GM10266 (cell line): ENCODE results near the gene CCDC12.

Experiments
- DNase-seq: peaks from one replicate; pipeline ENCODE4 v3.0.0; 2012; ENCODE audit errors: extremely low spot score
- CTCF ChIP-seq: IDR thresholded peaks from 2 replicates; pipeline ENCODE4 v1.5.1; 2012; ENCODE audit warnings: mild to moderate bottlenecking, low read depth; ENCODE audit not compliant: control insufficient read depth, insufficient read depth; ENCODE audit errors: missing control alignments

CCDC12 gene

GRCh38 chr3:46901061-46901460 is 75.5 kb downstream of the CCDC12 start:
- no peak for TF ChIP-seq CTCF
- DNase-seq: no peak

GRCh38 chr3:46900356-46900755 is 76.2 kb downstream of the CCDC12 start:
- TF ChIP-seq CTCF: no peak

GRCh38 chr3:46900007-46900292 is 76.6 kb downstream of the CCDC12 start:
- DNase-seq: no peak
- no peak for TF ChIP-seq CTCF

More at GRCh38 chr3:46900356-46900755, 76.2 kb downstream of the CCDC12 start:
- DNase-seq: peak; percentile 17

- TF ChIP-seq CTCF: no peak
- peak; percentile 16 for DNase-seq
These were observed 77.2 kb downstream of the CCDC12 start for GRCh38 chr3:46899151-46900006.

- no peak for TF ChIP-seq CTCF
- peak; percentile 27 for DNase-seq
These were observed 78.0 kb downstream of the CCDC12 start for GRCh38 chr3:46898321-46899150.

- DNase-seq: no peak
- TF ChIP-seq CTCF: no peak
These were observed 78.7 kb downstream of the CCDC12 start for GRCh38 chr3:46897829-46898320.
